HEK293T (cell line): ENCODE results near the gene NEU1.

Experiments used
- CTCF ChIA-PET: fragments of 350-600 bp; formaldehyde crosslinking; extraction: SDS; loops from one replicate; lab custom pipeline; 2021; ENCODE audit warnings: antibody characterized with exemption, inconsistent platforms; lab: Yijun Ruan, JAX
- POLR2A ChIA-PET: fragments of 350-600 bp; formaldehyde crosslinking; extraction: SDS; loops from one replicate; lab custom pipeline; 2020; ENCODE audit warnings: antibody characterized with exemption, inconsistent platforms; lab: Yijun Ruan, JAX
- DNase-seq: peaks from one replicate; pipeline ENCODE4 v3.0.0; 2012; ENCODE audit warnings: mixed read lengths; ENCODE audit errors: extremely low spot score
- ARNT ChIP-seq: fragments of 450-650 bp; IDR thresholded peaks from 2 replicates; pipeline ENCODE4 v1.6.1; 2017; ENCODE audit warnings: mild to moderate bottlenecking
- BHLHE40 ChIP-seq: fragments of 450-650 bp; IDR thresholded peaks from 2 replicates; pipeline ENCODE4 v1.6.1; 2016; ENCODE audit warnings: mild to moderate bottlenecking, moderate library complexity, borderline replicate concordance
- CTBP1 ChIP-seq: fragments of 450-650 bp; IDR thresholded peaks from 2 replicates; pipeline ENCODE4 v1.6.1; 2016; ENCODE audit warnings: borderline replicate concordance
- ELF4 ChIP-seq: fragments of 450-650 bp; IDR thresholded peaks from 2 replicates; pipeline ENCODE4 v1.6.1; 2017; ENCODE audit warnings: antibody characterized with exemption
- FOXA1 ChIP-seq: fragments of 450-650 bp; IDR thresholded peaks from 2 replicates; pipeline ENCODE4 v1.6.1; 2016; ENCODE audit warnings: mild to moderate bottlenecking
- FOXK2 ChIP-seq: fragments of 450-650 bp; IDR thresholded peaks from 2 replicates; pipeline ENCODE4 v1.6.1; 2016; ENCODE audit warnings: mild to moderate bottlenecking
- FOXM1 ChIP-seq: fragments of 450-650 bp; IDR thresholded peaks from 2 replicates; pipeline ENCODE4 v1.6.1; 2017; ENCODE audit warnings: mild to moderate bottlenecking, borderline replicate concordance
- HDGF ChIP-seq: fragments of 450-650 bp; IDR thresholded peaks from 2 replicates; pipeline ENCODE4 v1.6.1; 2017; ENCODE audit warnings: antibody characterized with exemption, borderline replicate concordance
- L3MBTL2 ChIP-seq: fragments of 450-650 bp; conservative IDR thresholded peaks from 2 replicates; pipeline ENCODE4 v1.6.1; 2016; ENCODE audit warnings: mild to moderate bottlenecking
- LEF1 ChIP-seq: fragments of 450-650 bp; IDR thresholded peaks from 2 replicates; pipeline ENCODE4 v1.6.1; 2017; ENCODE audit warnings: mild to moderate bottlenecking, borderline replicate concordance
- NFRKB ChIP-seq: fragments of 450-650 bp; IDR thresholded peaks from 2 replicates; pipeline ENCODE4 v1.6.1; 2016; ENCODE audit warnings: mild to moderate bottlenecking, moderate library complexity
- SP1 ChIP-seq: fragments of 450-650 bp; IDR thresholded peaks from 2 replicates; pipeline ENCODE4 v1.6.1; 2017
- SUZ12 ChIP-seq: fragments of 450-650 bp; IDR thresholded peaks from 2 replicates; pipeline ENCODE4 v1.6.1; 2016; ENCODE audit warnings: mild to moderate bottlenecking
- TARDBP ChIP-seq: fragments of 450-650 bp; IDR thresholded peaks from 2 replicates; pipeline ENCODE4 v1.6.1; 2016
- ZNF384 ChIP-seq: fragments of 450-650 bp; IDR thresholded peaks from 2 replicates; pipeline ENCODE4 v1.6.1; 2016
- TF ChIP-seq, protein P1 (sequence below): fragments of 450-650 bp; IDR thresholded peaks from 2 replicates; pipeline ENCODE4 v1.6.1; 2016

NEU1 gene

DNA sequence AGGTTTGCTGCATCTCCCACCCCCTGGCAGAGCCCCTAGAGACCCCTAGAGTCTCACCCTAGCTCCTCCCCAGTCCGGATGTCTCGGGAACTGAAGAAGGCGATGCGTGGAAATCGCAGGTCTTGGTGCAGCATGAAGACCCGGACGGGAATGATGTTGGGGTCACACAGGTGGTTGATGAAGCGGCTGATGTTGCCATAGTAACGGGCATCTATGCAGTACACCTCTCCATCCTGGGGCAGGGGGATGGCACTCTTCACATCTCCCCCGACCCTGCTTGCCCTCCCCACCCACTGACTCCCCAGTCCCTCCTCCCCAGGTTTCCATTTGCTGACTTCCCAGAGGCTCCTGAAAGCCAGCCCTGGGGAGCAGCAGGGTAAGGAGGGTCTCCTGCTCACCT lies 18.0 kb upstream of the NEU1 start:
- ChIA-PET CTCF (interaction anchor here (1.1 kb wide), 1 partner anchor 10 kb away, joined by 3 read pairs; no protein-coding TSS in a partner anchor), POLR2A (no interaction called here)
- TF ChIP-seq SUZ12 (no peak), LEF1 (no peak), FOXM1 (no peak), HDGF (no peak), ELF4 (no peak), ZNF384 (no peak)

DNA sequence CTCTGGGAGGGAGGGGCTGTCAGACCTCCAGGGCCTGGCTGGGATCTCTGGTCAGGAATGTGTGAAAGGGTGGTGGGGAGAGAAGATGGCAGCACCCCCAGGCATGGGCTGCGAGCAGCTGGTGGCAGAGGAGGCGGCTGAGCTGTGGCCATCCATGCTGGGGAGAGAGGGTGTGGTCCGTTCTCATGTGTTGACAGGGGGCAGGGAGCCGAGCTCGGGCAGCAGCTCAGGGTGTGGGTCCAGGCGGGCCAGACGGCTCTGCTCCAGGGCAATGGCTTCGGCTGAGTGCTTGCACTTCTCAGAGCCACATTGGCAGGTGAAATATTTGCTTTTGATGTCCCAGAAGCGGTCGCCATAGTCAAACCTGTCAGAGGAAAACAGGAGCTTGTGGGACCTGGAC lies 17.3 kb upstream of the NEU1 start:
- ChIA-PET POLR2A (no interaction called here), CTCF (interaction anchor here (1.1 kb wide), 1 partner anchor 10 kb away, joined by 3 read pairs; no protein-coding TSS in a partner anchor)
- DNase-seq, result no peak
- no peak for TF ChIP-seq ZNF384

More for the DNA sequence above, 18.0 kb upstream of the NEU1 start:
- no peak for DNase-seq

- TF ChIP-seq ARNT (no peak), ZNF384 (no peak), LEF1 (no peak), SUZ12 (no peak), TARDBP (no peak), BHLHE40 (no peak), CTBP1 (no peak), NFRKB (no peak), FOXM1 (no peak), HDGF (no peak), FOXA1 (no peak), SP1 (no peak), ELF4 (no peak)
- TF ChIP-seq, protein P1, sequence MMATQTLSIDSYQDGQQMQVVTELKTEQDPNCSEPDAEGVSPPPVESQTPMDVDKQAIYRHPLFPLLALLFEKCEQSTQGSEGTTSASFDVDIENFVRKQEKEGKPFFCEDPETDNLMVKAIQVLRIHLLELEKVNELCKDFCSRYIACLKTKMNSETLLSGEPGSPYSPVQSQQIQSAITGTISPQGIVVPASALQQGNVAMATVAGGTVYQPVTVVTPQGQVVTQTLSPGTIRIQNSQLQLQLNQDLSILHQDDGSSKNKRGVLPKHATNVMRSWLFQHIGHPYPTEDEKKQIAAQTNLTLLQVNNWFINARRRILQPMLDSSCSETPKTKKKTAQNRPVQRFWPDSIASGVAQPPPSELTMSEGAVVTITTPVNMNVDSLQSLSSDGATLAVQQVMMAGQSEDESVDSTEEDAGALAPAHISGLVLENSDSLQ, result no peak
- ChIA-PET POLR2A (no interaction called here), CTCF (no interaction called here)
- no peak for DNase-seq
Measured at GRCh38 chr6:31879143-31879542, 16.5 kb upstream of the NEU1 start.

GRCh38 chr6:31878726-31879125 lies 16.1 kb upstream of the NEU1 start, which contains the start of gene SLC44A4:
Gene SLC44A4 (minus strand): TSS chr6:31878997. CDS start chr6:31878980, 17 bp downstream.
- no peak for DNase-seq
- no peak for TF ChIP-seq FOXK2
- TF ChIP-seq, protein P1, result no peak
- no peak for TF ChIP-seq HDGF
- no peak for TF ChIP-seq ELF4
- no peak for TF ChIP-seq SP1
- TF ChIP-seq FOXA1, result no peak
- TF ChIP-seq ARNT, result no peak
- ChIA-PET CTCF (no interaction called here), POLR2A (no interaction called here)

GRCh38 chr6:31878222-31878621 lies 15.6 kb upstream of the NEU1 start:
- TF ChIP-seq LEF1 (no peak), CTBP1 (no peak), ZNF384 (no peak), ELF4 (no peak), L3MBTL2 (no peak), NFRKB (no peak), FOXM1 (no peak), SP1 (no peak), ARNT (no peak), SUZ12 (no peak), BHLHE40 (no peak), FOXK2 (no peak), FOXA1 (no peak), HDGF (no peak), TARDBP (no peak)
- TF ChIP-seq, protein P1, result no peak
- POLR2A ChIA-PET, result no interaction called here
- DNase-seq, result no peak
- CTCF ChIA-PET, result no interaction called here

GRCh38 chr6:31877651-31878161 lies 15.1 kb upstream of the NEU1 start:
- no peak for DNase-seq
- TF ChIP-seq FOXM1, result no peak
- no peak for TF ChIP-seq TARDBP
- TF ChIP-seq FOXK2, result no peak
- no peak for TF ChIP-seq FOXA1
- no peak for TF ChIP-seq CTBP1
- TF ChIP-seq, protein P1, result no peak; the same call in none of the 2 replicates
- TF ChIP-seq SUZ12, result no peak
- TF ChIP-seq L3MBTL2, result no peak
- TF ChIP-seq LEF1, result no peak
- TF ChIP-seq ARNT, result no peak
- TF ChIP-seq ELF4, result no peak
- no peak for TF ChIP-seq ZNF384
- no peak for TF ChIP-seq SP1
- TF ChIP-seq NFRKB, result no peak
- no peak for TF ChIP-seq BHLHE40
- TF ChIP-seq HDGF, result no peak
- POLR2A ChIA-PET, result no interaction called here
- CTCF ChIA-PET, result no interaction called here
